D721Med (cell line): ENCODE results near the gene TEX48.

Experiments
- DNase-seq: peaks from one replicate; pipeline ENCODE4 v3.0.0; 2011; ENCODE audit warnings: low spot score; ENCODE audit not compliant: insufficient read length
- FAIRE-seq: peaks from 2 replicates; lab custom pipeline; 2011; peaks lifted over from hg19 to GRCh38; lab: Jason Lieb, UNC
- CTCF ChIP-seq: IDR thresholded peaks from 2 replicates; pipeline ENCODE4 v1.5.1; 2012; ENCODE audit warnings: mild to moderate bottlenecking, control low read depth; ENCODE audit not compliant: insufficient read depth; ENCODE audit errors: missing control alignments

TEX48 gene

DNA sequence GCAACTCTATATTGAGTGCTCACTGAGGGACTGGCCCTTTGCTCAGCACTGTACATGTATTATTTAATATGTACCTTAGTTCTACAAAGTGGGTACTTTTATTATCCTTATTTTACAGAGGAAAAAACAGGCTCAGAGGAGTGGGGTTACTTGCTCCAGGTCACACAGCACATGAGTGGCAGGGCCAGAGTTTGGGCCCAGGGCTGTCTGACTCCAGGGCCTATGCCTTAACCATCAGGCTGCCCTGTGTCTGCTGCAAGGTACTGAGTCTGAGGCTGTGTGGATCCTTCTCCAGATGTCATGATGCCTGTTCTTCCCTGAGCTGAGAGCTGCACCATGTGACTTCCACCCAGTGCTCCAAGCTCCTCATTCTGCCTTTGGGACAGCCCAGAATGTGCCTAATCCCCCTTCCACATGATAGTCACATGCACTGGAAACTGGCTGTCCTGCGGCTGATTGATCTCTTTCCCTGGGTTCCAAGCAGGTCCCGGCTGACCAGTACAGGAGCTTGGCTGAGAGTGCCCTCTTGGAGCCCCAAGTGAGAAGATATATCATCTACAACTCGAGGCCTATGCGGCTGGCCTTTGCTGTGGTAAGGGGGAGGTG, 55.5 kb downstream of the TEX48 start:
- TF ChIP-seq CTCF, result no peak
- FAIRE-seq (no peak), DNase-seq (no peak)

DNA sequence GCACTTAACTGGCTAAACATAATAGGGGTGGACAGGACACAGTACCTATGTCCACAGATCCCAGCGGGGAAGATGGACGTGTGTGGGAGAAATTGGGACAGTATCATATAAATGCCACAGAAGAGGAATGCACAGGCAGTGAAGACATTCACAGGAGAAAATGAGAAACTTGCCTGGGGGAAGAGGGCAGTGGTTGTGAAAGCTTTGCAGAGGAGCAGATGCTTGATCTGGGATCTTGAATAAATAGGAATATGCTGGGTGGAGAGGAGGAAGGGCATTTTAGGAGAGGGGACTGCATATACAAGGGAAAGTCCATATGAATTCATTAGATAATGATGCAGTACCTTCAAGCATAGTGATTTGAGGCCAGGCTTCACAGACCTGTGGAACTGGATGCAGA, 57.3 kb downstream of the TEX48 start:
- no peak for TF ChIP-seq CTCF
- FAIRE-seq, result no peak
- DNase-seq, result no peak

DNA sequence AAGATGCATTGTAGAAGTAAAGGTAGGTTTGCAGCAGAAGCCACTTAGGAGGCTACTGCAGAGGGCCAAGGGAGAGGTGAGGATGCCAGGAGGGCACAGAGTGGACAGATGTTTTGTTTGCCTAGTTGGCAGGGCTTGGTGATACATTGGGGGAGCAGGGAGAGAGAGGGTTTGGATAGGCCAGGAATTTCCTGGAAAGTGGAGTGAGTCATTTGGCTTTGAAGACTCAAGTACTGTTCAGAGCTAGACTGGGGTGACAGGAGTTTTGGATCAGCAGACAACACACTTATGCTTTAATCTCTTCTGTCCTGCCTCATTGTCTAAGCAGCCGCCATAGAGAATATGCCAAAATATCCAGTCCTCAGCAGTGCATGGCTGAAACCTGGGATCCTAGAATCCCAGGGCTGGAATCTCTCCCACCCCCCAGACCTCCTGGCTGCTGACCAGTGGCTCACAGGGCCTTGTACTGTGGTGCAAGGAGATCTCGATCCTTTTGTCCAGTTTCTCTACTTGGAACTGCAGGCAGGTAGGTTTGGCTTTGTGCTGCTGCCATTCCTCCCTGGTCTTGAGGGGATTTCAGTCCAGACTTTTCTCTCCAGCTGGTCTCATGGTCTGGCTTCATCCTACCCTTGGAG, 59.9 kb downstream of the TEX48 start:
- FAIRE-seq, result no peak

GRCh38 chr9:114621561-114621960, 60.4 kb downstream of the TEX48 start:
- DNase-seq, result no peak
- TF ChIP-seq CTCF, result no peak
- no peak for FAIRE-seq

More for the DNA sequence above, 59.9 kb downstream of the TEX48 start:
- no peak for TF ChIP-seq CTCF
- DNase-seq, result no peak

DNA sequence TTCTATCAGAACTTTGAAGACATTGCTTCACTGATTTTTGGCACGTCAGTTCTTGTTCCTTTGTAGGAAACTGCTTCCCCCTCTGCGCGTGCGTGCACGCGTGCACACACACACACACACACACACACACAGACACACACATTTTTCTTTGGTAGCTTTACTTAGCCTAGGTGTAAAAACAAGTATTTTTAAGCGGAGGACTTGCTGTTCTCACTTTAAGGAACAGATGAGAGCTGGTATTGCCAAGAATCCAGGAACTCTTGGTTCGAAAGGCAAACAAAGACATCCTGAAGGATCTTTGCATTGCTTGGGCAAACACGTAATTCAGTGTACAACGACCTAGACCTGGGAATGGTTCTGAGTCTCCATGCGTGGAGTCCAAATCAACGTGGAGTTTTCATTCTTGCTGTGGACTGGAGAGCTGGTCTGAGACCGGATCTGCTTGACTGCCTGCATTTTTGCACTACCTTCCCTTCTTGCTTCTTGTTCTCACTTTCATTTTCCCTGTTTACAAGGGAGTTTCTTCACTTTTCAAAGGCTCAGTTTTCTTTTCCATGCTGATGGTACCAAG, 62.7 kb downstream of the TEX48 start:
- no peak for TF ChIP-seq CTCF
- DNase-seq (no peak), FAIRE-seq (no peak)

DNA sequence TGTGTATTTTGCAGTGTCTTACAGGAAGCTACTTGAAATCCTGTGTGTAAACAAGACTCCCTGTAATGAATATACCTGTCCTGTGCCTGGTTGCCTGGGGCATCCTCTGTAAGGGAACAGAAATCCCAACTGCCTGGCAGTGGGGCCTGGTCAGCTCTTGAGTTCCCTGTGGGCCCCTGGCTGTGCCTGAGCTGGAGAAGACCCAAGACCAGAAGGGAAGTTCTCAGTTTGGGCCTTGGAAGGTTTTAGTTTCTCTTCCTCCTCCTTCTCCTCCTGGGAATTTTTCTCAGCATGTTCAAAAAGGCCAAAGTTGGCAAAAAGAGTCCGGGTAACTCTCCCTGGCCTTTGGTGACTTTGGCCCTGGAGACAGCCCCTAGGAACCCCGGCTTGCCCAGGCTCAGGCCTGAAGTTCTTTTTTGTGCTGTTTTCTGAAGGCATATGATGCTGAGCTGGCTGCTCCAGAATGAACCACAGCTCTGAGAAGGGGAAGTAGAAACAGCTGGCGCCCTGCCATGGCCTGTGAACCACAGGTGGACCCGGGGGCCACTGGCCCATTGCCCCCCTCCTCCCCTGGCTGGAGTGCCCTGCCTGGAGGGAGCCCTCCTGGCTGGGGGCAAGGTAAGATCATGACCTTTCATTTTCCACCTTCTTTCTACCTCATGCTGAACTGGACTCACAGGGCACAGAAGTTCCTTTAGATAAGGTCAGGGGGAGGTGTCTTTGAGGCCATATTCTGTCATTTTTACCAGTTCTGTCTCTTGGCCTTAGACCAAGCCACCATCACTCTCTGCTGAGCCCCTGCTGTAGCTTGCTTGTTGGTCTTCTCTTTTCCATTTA, 65.1 kb downstream of the TEX48 start:
- no peak for DNase-seq
- no peak for FAIRE-seq
- no peak for TF ChIP-seq CTCF
